Effector memory CD4-positive, alpha-beta T cell (primary cell): Measurements from ENCODE around the gene COMTD1.

Experiments used
- DNase-seq, 3 donors: peaks; one replicate each; pipeline ENCODE4 v3.0.0-alpha.2; 2020
- H3K27ac ChIP-seq: 2 replicates; pipeline ENCODE4 v1.7.0; 2013; ENCODE audit warnings: mild to moderate bottlenecking, low read length, moderate library complexity; ENCODE audit not compliant: insufficient read depth, poor library complexity, severe bottlenecking
- H3K27me3 ChIP-seq: replicated peaks from 2 replicates; pipeline ENCODE4 v1.7.0; 2013; ENCODE audit warnings: mild to moderate bottlenecking, low read length; ENCODE audit not compliant: insufficient read depth, control insufficient read depth, poor library complexity, severe bottlenecking
- H3K36me3 ChIP-seq: 2 replicates; pipeline ENCODE4 v1.7.0; 2013; ENCODE audit warnings: mild to moderate bottlenecking, low read length, moderate library complexity; ENCODE audit not compliant: control insufficient read depth, insufficient read depth
- H3K4me1 ChIP-seq: 2 replicates; pipeline ENCODE4 v1.7.0; 2013; ENCODE audit warnings: low read length, mild to moderate bottlenecking; ENCODE audit not compliant: control insufficient read depth, insufficient read depth, poor library complexity, severe bottlenecking
- H3K4me3 ChIP-seq: 2 replicates; pipeline ENCODE4 v1.7.0; 2013; ENCODE audit warnings: low read length, low read depth, mild to moderate bottlenecking; ENCODE audit not compliant: insufficient read depth, poor library complexity, severe bottlenecking
- H3K9me3 ChIP-seq: 2 replicates; pipeline ENCODE4 v1.7.0; 2013; ENCODE audit warnings: mild to moderate bottlenecking, low read length, moderate library complexity; ENCODE audit not compliant: control insufficient read depth

The COMTD1 gene

DNA sequence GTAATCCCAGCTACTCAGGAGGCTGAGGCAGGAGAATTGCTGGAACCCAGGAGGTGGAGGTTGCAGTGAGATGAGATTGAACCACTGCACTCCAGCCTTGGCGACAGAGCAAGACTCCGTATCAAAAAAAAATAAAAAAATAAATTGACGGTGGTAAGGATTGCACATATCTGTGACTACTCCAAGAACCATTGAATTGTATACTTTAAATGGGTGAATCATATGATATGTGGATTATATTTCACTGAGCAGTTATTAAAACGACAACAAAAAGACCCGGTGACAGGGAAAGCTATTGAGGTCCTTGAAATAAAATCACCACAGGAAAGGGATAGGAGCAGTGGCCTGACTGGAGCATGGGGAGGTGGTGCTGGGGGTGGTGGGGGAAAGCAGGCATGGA lies 31.2 kb upstream of the COMTD1 start:
- Histone ChIP-seq H3K27ac (no peak overlapping the region), H3K4me3 (no peak overlapping the region), H3K27me3 (no peaks in the 10 kb centered on the region), H3K9me3 (no peaks in the 10 kb centered on the region), H3K4me1 (no peaks in the 10 kb centered on the region), H3K36me3 (no peaks in the 10 kb centered on the region)
- no peak for DNase-seq

DNA sequence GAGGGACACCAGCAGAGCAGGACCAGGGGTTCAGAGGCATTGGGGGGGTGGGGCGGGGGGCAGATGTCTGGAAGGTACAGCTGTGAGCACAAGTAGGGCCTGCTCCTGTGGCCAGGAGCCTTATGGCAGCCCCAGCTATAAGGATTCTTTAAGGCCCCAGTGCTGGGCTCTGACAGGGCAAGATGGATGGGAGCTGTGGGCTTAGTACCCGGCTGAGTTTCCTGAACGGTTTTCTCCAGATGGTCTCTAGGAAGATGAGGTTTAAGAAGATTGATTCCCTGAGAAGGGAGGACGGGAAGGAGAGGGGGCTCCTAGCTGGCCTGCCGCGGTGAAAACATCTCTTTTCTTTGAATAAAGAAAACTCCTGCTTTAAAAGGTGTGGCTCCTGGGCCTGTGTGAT lies 30.1 kb upstream of the COMTD1 start:
- H3K4me3 ChIP-seq, result no peak overlapping the region
- no peaks in the 10 kb centered on the region for H3K4me1 ChIP-seq
- H3K36me3 ChIP-seq, result no peaks in the 10 kb centered on the region
- no peak for DNase-seq
- H3K27me3 ChIP-seq, result no peaks in the 10 kb centered on the region
- no peak overlapping the region for H3K27ac ChIP-seq
- H3K9me3 ChIP-seq, result no peaks in the 10 kb centered on the region

DNA sequence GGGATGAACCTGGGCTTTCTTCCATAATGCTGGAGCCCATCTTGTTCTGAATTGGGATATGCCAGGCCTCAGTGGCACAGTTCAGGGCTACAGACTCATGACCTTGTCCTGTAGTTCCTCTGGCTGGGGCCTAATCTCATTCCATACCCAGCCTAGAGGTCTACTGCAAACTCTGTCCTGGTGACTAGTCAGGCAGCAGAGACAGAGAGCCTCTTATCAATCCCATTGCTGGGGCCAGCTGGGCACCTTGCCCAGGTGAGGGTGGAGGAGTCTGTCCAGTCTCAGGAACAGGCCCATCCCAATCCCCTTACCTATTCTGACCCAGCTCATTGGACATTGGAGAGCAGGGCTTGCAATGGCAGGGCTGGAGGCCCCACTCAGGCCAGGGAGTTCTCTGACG lies 28.0 kb upstream of the COMTD1 start:
- Histone ChIP-seq H3K9me3 (no peaks in the 10 kb centered on the region), H3K27me3 (no peaks in the 10 kb centered on the region), H3K27ac (no peak overlapping the region), H3K36me3 (no peaks in the 10 kb centered on the region), H3K4me1 (no peaks in the 10 kb centered on the region), H3K4me3 (no peak overlapping the region)
- no peak for DNase-seq

DNA sequence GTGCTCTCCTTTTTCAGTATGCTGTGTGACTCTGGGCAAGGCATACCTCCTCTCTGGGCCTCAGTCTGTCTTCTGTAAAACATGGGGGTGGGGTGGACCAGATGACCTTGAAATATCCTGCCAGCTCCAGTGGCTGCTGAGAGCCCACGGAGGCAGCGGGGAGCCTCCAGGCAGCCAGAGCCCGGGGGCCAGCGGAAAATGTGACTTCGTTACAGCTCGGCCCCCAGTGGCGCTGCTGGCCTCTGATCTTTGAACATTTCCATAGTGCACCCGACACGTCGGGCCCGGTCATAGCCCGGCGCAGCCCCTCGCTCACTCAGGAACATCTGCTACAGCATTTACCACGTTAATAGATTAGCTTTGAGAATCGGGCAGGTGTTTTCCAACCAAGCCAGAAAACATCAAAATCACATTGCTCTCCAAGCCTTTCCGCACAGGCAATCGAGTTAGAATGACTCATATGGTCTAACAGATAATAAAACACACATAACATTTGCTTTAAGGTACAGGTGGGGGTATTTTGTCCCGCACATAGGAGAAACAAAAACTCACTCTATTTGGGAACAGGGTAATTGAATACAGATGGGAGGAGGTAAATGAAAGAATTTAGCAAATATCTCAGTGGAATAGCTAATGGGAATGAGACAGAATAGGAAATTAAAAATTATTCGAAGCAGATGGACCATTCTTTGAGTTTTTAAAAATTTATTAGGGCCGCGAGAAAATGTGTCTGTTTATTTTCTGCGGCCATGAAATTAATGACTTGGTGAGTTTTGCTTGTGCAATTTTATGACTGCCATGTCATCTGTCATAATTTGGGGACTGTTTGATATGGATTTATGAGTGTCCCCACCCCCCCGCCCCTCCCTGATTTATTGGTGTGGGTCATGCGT lies 26.3 kb upstream of the COMTD1 start:
- Histone ChIP-seq H3K36me3 (no peaks in the 10 kb centered on the region), H3K4me1 (no peaks in the 10 kb centered on the region), H3K27ac (no peak overlapping the region), H3K27me3 (no peaks in the 10 kb centered on the region), H3K9me3 (no peaks in the 10 kb centered on the region), H3K4me3 (no peak overlapping the region)
- DNase-seq, result no peak

DNA sequence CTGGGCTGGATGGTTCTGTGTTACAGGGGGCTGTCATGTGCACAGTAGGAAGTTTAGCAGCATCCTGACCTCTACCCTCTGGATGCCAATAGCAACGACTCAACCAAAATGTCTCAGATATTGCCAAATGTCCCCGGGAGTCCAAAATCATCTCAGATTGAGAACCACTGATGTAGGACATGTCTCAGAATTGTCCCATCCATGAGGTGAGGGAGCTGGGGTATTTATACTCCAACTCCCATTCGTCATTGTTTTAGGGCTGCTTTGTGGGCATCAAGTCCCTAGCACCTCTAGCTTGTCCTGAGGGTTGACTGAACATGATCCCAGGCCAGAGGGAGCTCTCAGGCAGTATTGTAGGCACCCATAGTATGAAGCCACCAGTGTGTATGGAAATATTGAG lies 25.2 kb upstream of the COMTD1 start:
- no peaks in the 10 kb centered on the region for H3K4me1 ChIP-seq

DNA sequence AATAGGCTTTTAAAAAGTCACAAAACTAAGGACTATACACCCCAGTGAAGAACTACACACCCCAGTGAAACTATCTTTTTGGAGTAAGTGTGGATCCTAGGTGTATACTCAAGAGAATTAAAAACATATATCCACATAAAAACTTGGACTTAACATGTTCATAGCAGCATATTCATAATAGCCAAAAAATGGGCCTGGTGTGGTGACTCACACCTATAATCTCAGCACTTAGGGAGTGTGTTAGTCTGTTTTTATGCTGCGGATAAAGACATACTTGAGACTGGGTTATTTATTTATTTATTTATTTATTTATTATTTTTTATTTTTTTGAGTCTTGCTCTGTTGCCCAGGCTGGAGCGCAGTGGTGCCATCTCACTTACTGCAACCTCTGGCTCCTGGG lies 19.0 kb upstream of the COMTD1 start:
- no peak overlapping the region for H3K4me3 ChIP-seq
- H3K27me3 ChIP-seq, result no peaks in the 10 kb centered on the region
- no peaks in the 10 kb centered on the region for H3K4me1 ChIP-seq
- no peak overlapping the region for H3K27ac ChIP-seq
- no peak for DNase-seq
- no peaks in the 10 kb centered on the region for H3K36me3 ChIP-seq
- H3K9me3 ChIP-seq, result peaks cover 6% of the 10 kb centered on the region

More for the DNA sequence above, 25.2 kb upstream of the COMTD1 start:
- H3K27ac ChIP-seq, result no peak overlapping the region
- no peak overlapping the region for H3K4me3 ChIP-seq
- no peaks in the 10 kb centered on the region for H3K27me3 ChIP-seq
- H3K9me3 ChIP-seq, result no peaks in the 10 kb centered on the region
- H3K36me3 ChIP-seq, result no peaks in the 10 kb centered on the region
- DNase-seq, result no peak

DNA sequence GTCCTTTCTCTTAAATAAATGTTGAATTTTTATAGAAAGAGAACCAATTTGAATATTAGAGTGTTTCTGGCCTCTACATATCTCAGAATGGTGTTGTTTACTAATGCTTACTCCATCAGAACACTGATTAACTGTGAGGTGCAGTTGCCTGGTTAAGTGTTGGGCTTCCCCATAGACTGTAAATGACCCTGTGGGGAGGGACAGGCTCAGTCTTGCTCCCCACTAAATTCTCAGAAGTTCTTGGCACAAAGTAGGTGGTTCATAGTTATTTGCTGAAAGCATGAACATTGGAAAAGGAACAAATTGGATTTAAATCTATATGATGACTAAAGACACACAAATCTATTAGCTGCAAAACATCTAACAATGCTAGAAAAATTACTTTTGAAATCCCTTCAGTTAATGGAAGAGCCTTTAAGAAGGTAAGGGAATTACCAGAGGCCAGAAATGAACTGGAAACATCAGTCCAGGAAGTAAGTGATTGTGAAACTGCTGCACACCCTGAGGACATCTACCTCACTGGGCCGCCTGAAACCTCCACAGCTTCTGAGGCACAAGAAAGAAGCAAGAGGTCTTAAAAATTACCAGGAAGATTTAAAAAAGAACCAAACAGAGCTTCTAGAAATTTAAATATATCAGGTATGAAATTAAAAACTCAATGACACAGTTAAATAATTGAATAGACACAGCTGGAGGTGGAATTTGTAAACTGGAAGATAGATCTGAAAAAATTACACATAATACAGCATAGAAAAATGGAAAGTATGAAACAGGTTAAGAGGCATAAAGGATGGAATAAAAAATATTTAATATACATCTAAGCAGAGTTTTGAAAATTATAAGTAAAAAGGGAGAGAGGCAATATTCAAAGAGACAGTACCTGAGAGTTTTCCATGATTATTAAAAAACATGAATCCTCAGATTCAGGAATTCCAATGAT lies 17.8 kb upstream of the COMTD1 start:
- Histone ChIP-seq H3K27me3 (no peaks in the 10 kb centered on the region), H3K27ac (no peak overlapping the region), H3K4me1 (no peaks in the 10 kb centered on the region), H3K9me3 (peaks cover 6% of the 10 kb centered on the region), H3K36me3 (no peaks in the 10 kb centered on the region), H3K4me3 (no peak overlapping the region)
- no peak for DNase-seq

DNA sequence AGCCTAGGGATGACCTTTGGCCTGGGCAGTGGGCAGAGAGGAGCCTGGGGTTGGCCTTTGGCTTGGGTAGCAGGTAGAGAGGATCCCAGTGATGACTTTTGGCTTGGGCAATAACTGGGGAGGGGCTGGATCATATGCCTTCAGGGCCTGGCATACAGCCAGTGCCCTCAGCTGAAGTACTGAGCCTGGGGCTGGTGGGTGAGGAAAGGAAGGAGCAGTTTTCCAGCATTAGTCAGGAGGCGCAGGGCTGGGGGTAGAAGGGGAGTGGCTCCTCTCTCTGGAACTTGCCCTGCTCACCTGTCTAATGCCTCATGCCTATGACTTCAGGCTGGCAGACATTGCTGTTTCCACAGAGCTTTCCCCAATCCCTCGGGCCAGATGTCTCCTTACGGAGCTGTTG lies 15.2 kb upstream of the COMTD1 start:
- no peak for DNase-seq
- H3K27ac ChIP-seq, result no peak overlapping the region

DNA sequence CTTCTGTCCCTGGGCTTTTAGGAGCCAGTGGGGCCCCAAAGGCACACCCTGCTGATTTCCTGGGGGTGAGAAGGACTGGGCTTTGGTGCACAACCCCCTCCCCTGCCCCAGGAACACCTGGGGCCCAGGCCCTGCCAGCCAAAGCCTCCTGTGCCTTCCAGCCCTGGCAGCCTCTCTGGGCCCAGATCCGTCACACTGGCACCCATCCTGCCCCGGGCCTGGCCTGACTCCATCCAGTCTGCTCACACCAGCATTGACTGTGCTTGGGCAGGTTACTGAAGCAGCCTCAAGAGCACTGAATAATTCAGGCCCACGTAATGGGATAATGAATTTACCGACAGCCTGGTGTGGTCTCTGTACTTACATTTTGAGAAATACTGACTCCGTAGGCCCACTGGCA lies 12.0 kb upstream of the COMTD1 start:
- no peaks in the 10 kb centered on the region for H3K36me3 ChIP-seq
- no peaks in the 10 kb centered on the region for H3K9me3 ChIP-seq
- H3K27me3 ChIP-seq, result no peaks in the 10 kb centered on the region
- no peak overlapping the region for H3K27ac ChIP-seq
- H3K4me3 ChIP-seq, result no peak overlapping the region
- no peaks in the 10 kb centered on the region for H3K4me1 ChIP-seq
- no peak for DNase-seq

More for the DNA sequence above, 15.2 kb upstream of the COMTD1 start:
- Histone ChIP-seq H3K9me3 (peaks cover 6% of the 10 kb centered on the region), H3K27me3 (no peaks in the 10 kb centered on the region), H3K36me3 (no peaks in the 10 kb centered on the region), H3K4me1 (no peaks in the 10 kb centered on the region), H3K4me3 (no peak overlapping the region)

DNA sequence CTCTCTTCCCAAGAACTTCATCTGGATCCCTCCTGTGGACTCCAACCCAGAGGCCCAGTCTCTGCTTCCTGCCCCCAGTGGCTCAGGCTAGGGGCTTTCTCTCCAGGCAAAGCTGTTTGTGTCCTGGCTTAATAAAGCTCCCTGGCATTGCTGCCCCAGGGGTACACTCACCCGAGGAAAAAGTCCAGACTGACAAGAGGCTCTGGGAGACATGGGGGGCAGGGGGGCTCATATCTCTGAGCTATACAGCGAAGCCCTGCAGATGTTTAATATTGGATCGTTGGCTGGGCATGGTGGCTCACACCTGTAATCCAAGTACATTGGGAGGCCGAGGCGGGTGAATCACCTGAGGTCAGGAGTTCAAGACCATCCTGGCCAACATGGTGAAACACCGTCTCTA lies 10.7 kb upstream of the COMTD1 start:
- H3K27me3 ChIP-seq, result no peaks in the 10 kb centered on the region

More for the DNA sequence above, 10.7 kb upstream of the COMTD1 start:
- no peaks in the 10 kb centered on the region for H3K4me1 ChIP-seq
- H3K9me3 ChIP-seq, result no peaks in the 10 kb centered on the region
- no peak overlapping the region for H3K4me3 ChIP-seq
- DNase-seq, result no peak
- H3K27ac ChIP-seq, result no peak overlapping the region
- H3K36me3 ChIP-seq, result no peaks in the 10 kb centered on the region
